Measurements from ENCODE around the gene MARS1.
"Not testable (repeated sequence)": the region's sequence is repeated elsewhere in the genome, so short reads cannot be mapped to it uniquely, and the experiment has no call there.

MARS1 gene

GRCh38 chr12:57549909-57550640 is 62.2 kb downstream of the MARS1 start, which contains the start of gene KIF5A:
TSS of gene KIF5A (plus strand) at chr12:57550044. CDS start at chr12:57550272, 228 bp downstream.
- peak in 1 of 2 donors; percentile 59 for DNase-seq (ENCODE audit: low read depth in 2 of 2)

GRCh38 chr12:57550641-57551549 is 63.0 kb downstream of the MARS1 start:
- no peak for DNase-seq (ENCODE audit: low read depth in 2 of 2)

GRCh38 chr12:57551637-57552305 is 63.9 kb downstream of the MARS1 start:
- DNase-seq (ENCODE audit: low read depth in 2 of 2) = no peak

- no peak for DNase-seq (ENCODE audit: low read depth in 2 of 2)
Measured at GRCh38 chr12:57552306-57552651, 64.4 kb downstream of the MARS1 start.

GRCh38 chr12:57552835-57553313 is 65.0 kb downstream of the MARS1 start:
- DNase-seq (ENCODE audit: low read depth in 2 of 2) = no peak

GRCh38 chr12:57553343-57554202 is 65.7 kb downstream of the MARS1 start:
- DNase-seq (ENCODE audit: low read depth in 2 of 2) = no peak

GRCh38 chr12:57554453-57554852 is 66.6 kb downstream of the MARS1 start:
- DNase-seq (ENCODE audit: low read depth in 2 of 2) = no peak

- no peak for DNase-seq (ENCODE audit: low read depth in 2 of 2)
Measured at GRCh38 chr12:57554897-57555296, 67.0 kb downstream of the MARS1 start.

GRCh38 chr12:57558864-57559263 is 71.0 kb downstream of the MARS1 start:
- no peak for DNase-seq (ENCODE audit: low read depth in 2 of 2)

GRCh38 chr12:57560516-57560915 is 72.6 kb downstream of the MARS1 start:
- DNase-seq (ENCODE audit: low read depth in 2 of 2) = no peak

- not testable (repeated sequence) for DNase-seq (ENCODE audit: low read depth in 2 of 2)
Measured at GRCh38 chr12:57561117-57561516, 73.2 kb downstream of the MARS1 start.

- no peak for DNase-seq (ENCODE audit: low read depth in 2 of 2)
Measured at GRCh38 chr12:57563358-57563757, 75.5 kb downstream of the MARS1 start.

- DNase-seq (ENCODE audit: low read depth in 2 of 2) = no peak
Measured at GRCh38 chr12:57564178-57564740, 76.4 kb downstream of the MARS1 start.

Data from stimulated activated CD4-positive, alpha-beta T cell treated with anti-CD3 and anti-CD28 coated beads, Interleukin-15, amount 100 ng/mL, for 48 hours (primary cell).